ENCODE results near the gene CAMKK2. TPM values are rescaled to one million over a fixed set of nuclear protein-coding genes. Genes with fewer than 3 reads are reported as not detected.
"Not testable (repeated sequence)": the region's sequence is repeated elsewhere in the genome, so short reads cannot be mapped to it uniquely, and the experiment has no call there.

CAMKK2 gene
- total and polyA plus RNA-seq, 12 donors: 7.5 to 42.9 (median 27.8) TPM

DNA sequence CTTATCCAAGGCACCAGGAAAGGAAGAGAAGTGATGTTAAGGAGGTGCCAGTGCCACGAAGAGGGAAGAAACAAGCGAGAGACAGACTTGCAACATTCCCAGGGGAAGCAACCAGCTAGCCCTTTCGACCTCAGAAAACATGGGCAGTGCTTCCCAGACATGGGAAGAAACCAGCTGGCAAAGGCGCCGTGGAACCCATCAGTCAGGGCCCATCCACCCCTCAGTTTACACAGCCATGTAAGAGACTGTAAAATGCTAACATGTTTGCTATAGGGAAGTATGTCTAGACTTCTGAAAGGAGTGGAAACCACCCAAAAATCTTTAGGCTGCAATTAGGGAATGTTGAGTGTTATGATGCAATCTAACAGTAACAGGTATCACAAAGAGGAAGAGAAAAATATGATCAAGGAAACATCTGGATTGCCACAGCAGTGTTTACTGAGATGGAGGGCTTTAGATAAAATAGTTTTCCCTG, 29.4 kb upstream of the CAMKK2 start:
- Histone ChIP-seq H3K4me1 (replicated peaks in 1 of 2) (peaks cover 0 to 5% of the 10 kb centered on the region in 2 donors), H3K4me3 (no peak overlapping the region), H3K36me3 (replicated peaks in 1 of 2) (peaks cover 0 to 64% of the 10 kb centered on the region in 2 donors), H3K27ac (no peak overlapping the region), H3K9me3 (replicated peaks in 1 of 3) (no peaks in the 10 kb centered on the region), H3K27me3 (no peaks in the 10 kb centered on the region)
- 68 to 75% (median 71%) methylated on average over 5 of the region's 5 CpGs for WGBS, 4 donors
- DNase-seq: no peak
- TF ChIP-seq POLR2A (IDR thresholded peaks at IDR 0.05): no peak
- TF ChIP-seq, protein P1, sequence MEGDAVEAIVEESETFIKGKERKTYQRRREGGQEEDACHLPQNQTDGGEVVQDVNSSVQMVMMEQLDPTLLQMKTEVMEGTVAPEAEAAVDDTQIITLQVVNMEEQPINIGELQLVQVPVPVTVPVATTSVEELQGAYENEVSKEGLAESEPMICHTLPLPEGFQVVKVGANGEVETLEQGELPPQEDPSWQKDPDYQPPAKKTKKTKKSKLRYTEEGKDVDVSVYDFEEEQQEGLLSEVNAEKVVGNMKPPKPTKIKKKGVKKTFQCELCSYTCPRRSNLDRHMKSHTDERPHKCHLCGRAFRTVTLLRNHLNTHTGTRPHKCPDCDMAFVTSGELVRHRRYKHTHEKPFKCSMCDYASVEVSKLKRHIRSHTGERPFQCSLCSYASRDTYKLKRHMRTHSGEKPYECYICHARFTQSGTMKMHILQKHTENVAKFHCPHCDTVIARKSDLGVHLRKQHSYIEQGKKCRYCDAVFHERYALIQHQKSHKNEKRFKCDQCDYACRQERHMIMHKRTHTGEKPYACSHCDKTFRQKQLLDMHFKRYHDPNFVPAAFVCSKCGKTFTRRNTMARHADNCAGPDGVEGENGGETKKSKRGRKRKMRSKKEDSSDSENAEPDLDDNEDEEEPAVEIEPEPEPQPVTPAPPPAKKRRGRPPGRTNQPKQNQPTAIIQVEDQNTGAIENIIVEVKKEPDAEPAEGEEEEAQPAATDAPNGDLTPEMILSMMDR (IDR thresholded peaks at IDR 0.05): no peak
- intact Hi-C loops (cut with DNase I): loop anchor here in 1 of 2 donors (2.0 kb wide), 1 partner anchor 113 kb away; no protein-coding TSS in a partner anchor

DNA sequence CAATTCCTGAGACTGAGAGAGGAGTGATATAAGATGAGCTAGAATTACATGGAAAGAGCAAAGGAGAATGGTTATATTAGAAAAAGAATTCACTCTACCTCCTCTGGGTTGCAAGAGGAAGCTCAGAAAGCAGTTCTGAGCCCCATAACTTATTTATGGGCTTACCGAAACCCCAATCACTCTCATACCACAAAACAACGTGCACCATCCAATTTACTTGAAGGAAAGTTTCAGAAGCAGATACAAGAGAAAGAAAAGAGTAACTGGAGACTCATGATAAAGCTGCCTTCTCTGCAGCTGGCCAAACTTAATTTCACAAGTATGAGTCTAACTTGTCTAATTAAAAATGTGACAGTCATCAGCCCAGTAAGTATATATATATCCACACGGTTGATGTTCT, 27.4 kb upstream of the CAMKK2 start:
- Histone ChIP-seq H3K4me3 (no peak overlapping the region), H3K27ac (no peak overlapping the region), H3K4me1 (replicated peaks in 1 of 2) (peaks cover 0 to 5% of the 10 kb centered on the region in 2 donors), H3K36me3 (replicated peaks in 1 of 2) (peaks cover 0 to 55% of the 10 kb centered on the region in 2 donors), H3K9me3 (replicated peaks in 1 of 3) (no peaks in the 10 kb centered on the region), H3K27me3 (no peaks in the 10 kb centered on the region)
- TF ChIP-seq POLR2A (IDR thresholded peaks at IDR 0.05): no peak
- TF ChIP-seq, protein P1 (IDR thresholded peaks at IDR 0.05): no peak
- WGBS, 4 donors: 92 to 96% (median 93%) methylated on average over 3 of the region's 3 CpGs
- DNase-seq: no peak
- intact Hi-C loops (cut with DNase I): loop anchor here in 1 of 2 donors (2.0 kb wide), 1 partner anchor 115 kb away; no protein-coding TSS in a partner anchor

DNA sequence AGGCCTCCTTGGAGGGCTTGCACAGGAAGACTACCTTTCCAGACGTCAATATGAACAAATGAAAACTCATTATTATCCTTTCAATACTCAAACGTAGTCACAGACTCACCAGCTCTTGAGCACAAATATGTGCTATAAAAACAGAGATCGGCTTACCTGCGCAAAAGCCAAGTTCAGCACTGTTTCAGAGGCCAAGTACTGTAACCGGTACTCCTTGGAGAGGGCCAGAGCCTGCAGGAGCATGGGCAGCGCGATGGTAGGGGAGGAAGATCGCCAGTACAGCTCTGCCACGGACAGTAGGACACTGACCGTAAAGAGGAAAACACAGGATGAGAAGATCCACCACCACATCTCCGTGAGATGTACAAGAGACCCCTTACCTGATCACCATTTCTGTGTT, 21.6 kb upstream of the CAMKK2 start:
- H3K36me3 ChIP-seq (replicated peaks in 1 of 2): peaks cover 0 to 32% of the 10 kb centered on the region in 2 donors
- 91 to 96% (median 93%) methylated on average over 10 to 11 of the region's 11 CpGs for WGBS, 4 donors
- TF ChIP-seq, protein P1 (IDR thresholded peaks at IDR 0.05): no peak
- no peak for TF ChIP-seq POLR2A (IDR thresholded peaks at IDR 0.05)

DNA sequence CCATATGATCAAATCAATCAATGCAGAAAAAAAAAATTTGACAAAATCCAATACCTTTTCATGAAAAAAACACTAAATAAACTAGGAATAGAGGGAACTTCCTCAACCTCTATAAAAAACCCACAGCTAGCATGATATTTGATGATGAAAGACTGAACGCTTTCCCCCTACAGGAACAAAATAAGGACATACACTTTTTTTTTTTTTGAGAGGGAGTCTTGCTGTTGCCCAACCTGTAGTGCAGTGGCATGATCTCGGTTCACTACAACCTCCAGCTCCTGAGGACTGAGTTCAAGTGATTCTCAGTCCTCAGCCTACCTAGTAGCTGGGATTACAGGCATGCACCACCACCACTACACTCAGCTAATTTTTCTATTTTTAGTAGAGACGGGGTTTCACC, 17.9 kb upstream of the CAMKK2 start:
- H3K36me3 ChIP-seq (replicated peaks in 1 of 2): peaks cover 0 to 28% of the 10 kb centered on the region in 2 donors
- intact Hi-C loops (cut with DNase I): no loop called here
- DNase-seq: no peak
- no peak overlapping the region for H3K27ac ChIP-seq
- no peaks in the 10 kb centered on the region for H3K4me1 ChIP-seq (replicated peaks in 1 of 2)
- 79 to 88% (median 81%) methylated on average over 3 of the region's 3 CpGs for WGBS, 4 donors
- H3K27me3 ChIP-seq: no peaks in the 10 kb centered on the region
- no peak for TF ChIP-seq POLR2A (IDR thresholded peaks at IDR 0.05)
- TF ChIP-seq, protein P1 (IDR thresholded peaks at IDR 0.05): no peak
- H3K9me3 ChIP-seq (replicated peaks in 1 of 3): no peaks in the 10 kb centered on the region
- no peak overlapping the region for H3K4me3 ChIP-seq

More for the DNA sequence above, 21.6 kb upstream of the CAMKK2 start:
- H3K27ac ChIP-seq: no peak overlapping the region
- H3K4me3 ChIP-seq: no peak overlapping the region
- no peak for DNase-seq
- H3K4me1 ChIP-seq (replicated peaks in 1 of 2): no peaks in the 10 kb centered on the region
- H3K9me3 ChIP-seq (replicated peaks in 1 of 3): no peaks in the 10 kb centered on the region
- no peaks in the 10 kb centered on the region for H3K27me3 ChIP-seq
- intact Hi-C loops (cut with DNase I): no loop called here

DNA sequence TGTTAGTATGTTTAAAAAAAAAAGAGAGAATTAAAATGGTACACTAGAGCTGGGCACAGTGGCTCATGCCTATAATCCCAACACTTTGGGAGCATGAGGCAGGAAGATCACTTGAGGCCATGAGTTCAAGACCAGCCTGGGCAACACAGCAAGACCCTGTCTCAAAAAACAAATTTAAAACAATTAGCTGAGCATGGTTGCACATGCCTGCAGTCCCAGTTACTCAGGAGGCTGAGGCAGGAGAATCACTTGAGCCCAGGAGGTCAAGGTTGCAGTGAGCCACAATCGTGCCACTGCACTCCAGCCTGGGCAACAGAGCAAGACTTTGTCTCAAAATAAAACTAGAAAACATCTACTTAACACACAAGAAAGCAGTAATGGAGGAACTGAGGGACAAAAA, 13.7 kb upstream of the CAMKK2 start:
- 47 to 60% (median 56%) methylated on average over 1 of the region's 1 CpG for WGBS, 4 donors

DNA sequence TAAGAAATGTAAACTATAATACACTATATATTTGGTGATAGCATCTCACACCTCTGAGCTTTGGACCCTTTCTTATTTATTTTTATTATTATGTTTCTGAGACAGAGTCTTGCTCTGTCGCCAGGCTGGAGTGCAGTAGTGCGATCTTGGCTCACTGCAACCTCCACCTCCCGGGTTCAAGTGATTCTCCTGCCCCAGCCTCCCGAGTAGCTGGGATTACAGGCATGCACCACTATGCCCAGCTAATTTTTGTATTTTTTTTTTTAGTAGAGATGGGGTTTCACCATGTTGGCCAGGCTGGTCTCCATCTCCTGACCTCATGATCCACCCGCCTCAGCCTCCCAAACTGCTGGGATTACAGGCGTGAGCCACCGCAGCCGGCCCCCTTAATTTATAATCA, 10.9 kb upstream of the CAMKK2 start:
- intact Hi-C loops (cut with DNase I); H3K4me3 ChIP-seq; H3K27ac ChIP-seq; H3K4me1 ChIP-seq (replicated peaks in 1 of 2); H3K9me3 ChIP-seq (replicated peaks in 1 of 3); DNase-seq; H3K27me3 ChIP-seq: not testable (repeated sequence)
- H3K36me3 ChIP-seq (replicated peaks in 1 of 2): peaks cover 0 to 20% of the 10 kb centered on the region in 2 donors
- WGBS, 4 donors: 92 to 97% (median 95%) methylated on average over 8 of the region's 8 CpGs

More for the DNA sequence above, 13.7 kb upstream of the CAMKK2 start:
- H3K9me3 ChIP-seq (replicated peaks in 1 of 3); intact Hi-C loops (cut with DNase I); H3K27me3 ChIP-seq; H3K4me3 ChIP-seq; DNase-seq; H3K27ac ChIP-seq; H3K4me1 ChIP-seq (replicated peaks in 1 of 2): not testable (repeated sequence)
- H3K36me3 ChIP-seq (replicated peaks in 1 of 2): peaks cover 0 to 20% of the 10 kb centered on the region in 2 donors
